CD4-positive, alpha-beta T cell treated with Interleukin-17A for 1 hour (primary cell): ENCODE results near the gene S100A9.
A peak's percentile ranks its signal among the peaks of the same experiment; 100 is the strongest.
"Not testable (repeated sequence)": the region's sequence is repeated elsewhere in the genome, so short reads cannot be mapped to it uniquely, and the experiment has no call there.

Source experiments
- DNase-seq: peaks from one replicate; pipeline ENCODE4 v3.0.0-alpha.2; 2020

The S100A9 gene

GRCh38 chr1:153390938-153391710, 33.5 kb downstream of the S100A9 start, which contains the start of gene S100A8:
Gene S100A8, minus strand, starts transcription at chr1:153391073. Its CDS starts 538 bp downstream, at chr1:153390535.
- peak; percentile 7 for DNase-seq

DNA sequence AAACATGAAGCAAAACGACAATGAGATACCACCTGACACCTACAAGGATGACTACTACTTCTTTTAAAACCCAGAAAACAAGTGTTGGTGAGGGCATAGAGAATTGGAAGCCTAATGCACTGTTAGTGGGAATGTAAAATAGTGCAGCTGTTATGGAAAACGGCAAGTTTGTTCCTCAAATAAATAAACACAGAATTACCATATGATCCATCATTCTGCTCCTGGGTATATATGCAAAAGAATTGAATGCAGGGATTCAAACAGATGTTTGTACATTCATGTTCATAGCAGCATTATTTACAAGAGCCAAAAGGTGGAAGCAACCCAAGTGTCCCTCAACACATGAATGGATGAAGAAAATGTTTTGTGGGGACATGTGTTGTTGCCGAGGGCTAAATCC, 34.6 kb downstream of the S100A9 start:
- DNase-seq, result no peak

DNA sequence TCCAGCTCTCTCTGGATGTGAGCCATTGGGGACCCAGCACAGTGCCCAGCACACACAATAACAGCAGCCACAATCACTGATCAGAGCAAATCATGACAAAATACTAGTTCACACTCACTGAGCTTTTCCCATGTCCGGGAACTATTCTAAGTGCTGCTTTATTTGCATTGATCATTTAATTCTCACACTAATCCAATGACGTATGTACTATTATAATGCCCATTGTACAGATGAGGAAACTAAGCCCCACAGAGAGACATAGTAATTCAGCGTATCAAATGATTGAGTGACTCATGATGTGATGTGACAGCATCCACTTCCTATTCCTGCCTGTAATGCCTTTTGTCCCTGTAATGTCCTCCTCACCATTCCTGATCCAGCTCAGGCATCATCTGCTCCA, 35.2 kb downstream of the S100A9 start:
- DNase-seq, result no peak

DNA sequence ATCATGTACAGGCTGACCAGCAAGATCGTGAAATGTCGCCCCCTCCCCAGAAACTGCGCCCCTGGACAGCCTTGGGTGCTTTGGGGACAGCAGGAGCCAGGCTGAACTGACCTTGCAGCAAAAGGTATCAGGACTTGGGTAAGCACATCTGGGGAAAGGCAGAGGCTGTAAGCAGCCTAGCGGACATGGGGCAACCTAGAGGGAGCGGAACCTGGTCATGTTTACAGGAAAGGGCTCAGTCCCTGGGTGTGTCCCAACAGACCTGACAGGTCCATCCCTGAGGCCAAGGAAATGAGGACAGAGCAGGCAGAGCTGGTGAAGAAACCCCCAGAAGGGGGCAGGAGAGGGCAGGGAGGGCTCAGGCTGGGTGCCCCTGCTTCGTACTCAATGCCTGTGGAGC, 36.3 kb downstream of the S100A9 start:
- DNase-seq, result no peak

DNA sequence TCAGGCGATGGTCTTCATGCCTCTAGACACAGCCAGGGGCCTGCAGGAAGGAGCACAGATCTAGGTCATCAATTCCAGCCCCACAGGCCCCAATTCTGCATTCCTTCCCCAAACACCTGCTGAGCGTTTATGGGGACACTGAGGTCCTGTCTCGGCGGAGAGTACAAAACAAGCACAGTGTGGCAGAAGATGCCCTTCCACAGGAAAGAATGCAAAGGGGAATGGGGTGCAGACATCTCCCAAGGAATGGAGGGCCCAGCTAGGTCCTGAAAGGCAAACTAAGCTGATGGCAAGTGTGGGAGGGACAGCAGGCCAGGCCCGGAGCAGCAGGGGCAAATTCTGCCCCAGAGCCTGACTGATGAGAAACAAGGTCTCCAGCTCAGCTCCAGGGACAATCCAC, 36.7 kb downstream of the S100A9 start:
- no peak for DNase-seq

GRCh38 chr1:153395136-153395685, 37.6 kb downstream of the S100A9 start:
- DNase-seq, result no peak

DNA sequence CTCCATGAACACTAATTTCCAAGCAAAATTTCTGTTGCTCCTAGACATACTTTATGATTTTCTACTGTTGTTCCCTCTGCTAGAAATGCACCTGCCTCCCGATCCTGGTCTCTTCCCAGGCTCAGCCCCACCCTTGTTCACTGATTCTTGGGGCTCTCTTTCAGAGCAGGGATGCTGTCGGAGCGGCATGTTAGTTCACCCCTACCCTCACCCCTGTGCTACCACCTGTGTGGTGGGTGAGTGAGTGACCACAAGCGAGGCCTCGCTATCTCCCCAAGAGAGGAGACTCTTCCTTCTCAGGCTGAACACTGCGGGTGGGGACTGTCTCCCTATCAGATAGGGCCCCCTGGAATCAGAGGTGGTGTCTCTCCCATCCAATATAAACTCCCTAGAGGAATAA, 38.1 kb downstream of the S100A9 start:
- no peak for DNase-seq

DNA sequence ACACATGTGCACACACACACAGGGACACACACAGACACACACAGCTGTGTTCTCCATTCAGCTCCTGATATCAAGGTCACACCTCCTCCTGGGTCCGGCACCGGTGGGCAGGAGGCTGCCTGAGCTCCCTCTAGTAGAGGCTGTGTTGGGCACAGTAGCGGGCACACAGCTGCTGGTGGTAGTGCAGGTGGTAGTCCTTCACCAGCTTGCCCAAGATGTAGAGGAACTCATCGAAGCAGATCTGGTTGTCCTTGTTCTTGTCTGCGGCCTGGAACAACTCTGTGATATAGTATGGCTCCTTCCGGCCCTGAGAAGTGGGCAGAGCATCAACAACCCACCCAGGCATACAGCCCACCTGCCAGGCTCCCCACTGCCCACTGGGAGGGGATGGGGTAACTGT, 38.8 kb downstream of the S100A9 start:
- no peak for DNase-seq

GRCh38 chr1:153397051-153397923, 39.6 kb downstream of the S100A9 start:
- DNase-seq, result no peak

GRCh38 chr1:153397924-153398651, 40.4 kb downstream of the S100A9 start:
- DNase-seq, result no peak

DNA sequence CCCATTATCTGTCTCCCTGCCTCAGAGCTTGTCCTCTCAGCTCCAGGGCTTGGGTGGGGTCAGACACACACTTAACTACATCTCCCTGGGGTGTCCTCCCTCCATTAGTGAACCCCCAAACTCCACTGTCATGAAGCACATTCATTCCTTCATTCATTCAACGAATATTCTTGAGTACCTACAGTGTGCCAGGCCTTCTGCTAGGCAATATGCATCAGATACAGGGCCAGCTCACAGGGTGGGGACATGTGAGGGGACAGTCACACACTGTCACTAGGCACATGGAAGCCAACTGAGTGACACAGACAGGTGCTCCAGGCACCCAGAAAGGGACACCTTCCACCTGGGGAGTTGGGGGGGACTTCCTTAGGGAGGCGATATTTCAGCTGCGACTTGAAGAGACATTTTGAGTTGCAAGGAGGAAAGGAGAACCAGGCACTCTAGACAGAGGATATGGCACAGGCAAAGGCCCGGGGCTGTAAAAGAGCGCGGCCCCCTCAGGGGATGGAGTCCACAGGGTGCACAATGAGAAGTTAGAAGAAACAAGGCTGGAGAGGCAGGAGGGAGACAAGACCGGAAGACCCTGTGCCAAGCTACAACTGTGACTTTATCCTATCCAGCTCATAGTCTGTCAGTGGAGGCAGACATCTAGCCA, 41.9 kb downstream of the S100A9 start:
- DNase-seq, result no peak

DNA sequence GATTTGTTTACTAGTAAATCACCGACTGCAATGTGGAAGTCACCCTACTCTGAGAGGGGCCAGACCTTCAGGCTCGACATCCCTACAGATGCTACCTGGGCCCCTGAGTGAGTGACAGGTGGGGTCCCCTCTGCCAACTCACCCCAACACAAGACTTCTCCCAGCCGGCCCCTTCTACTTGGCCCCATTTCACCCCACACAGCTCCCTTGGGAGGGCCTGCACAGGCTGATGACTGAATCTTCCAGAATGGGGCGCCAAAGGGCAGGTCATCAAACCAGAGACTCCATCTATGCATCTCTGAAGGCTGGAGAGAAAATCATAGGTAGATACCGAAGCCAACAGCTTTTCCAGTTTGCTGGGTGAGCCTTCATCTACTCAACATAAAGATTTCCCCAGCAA, 42.6 kb downstream of the S100A9 start:
- no peak for DNase-seq

GRCh38 chr1:153401461-153401860, 43.8 kb downstream of the S100A9 start:
- DNase-seq, result no peak

DNA sequence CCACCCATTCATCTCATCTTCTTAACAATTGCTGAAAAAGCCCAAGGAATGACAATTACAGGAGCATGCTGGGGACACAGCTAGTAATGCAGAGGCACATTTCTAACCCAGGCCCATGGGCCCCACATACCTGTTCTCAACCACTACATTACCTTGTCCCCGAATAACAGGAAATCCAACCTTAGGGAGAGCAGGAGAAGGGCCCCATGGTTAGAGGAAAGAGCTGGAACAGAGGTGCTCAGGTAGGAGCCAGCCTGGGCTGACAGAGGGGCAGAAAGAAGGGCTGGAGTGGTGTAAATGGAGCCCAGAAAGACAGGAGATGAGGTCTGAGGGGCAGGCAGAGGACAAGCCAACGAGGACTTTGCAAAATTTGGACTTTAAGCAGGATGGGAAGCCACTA, 44.6 kb downstream of the S100A9 start:
- no peak for DNase-seq

- DNase-seq, result no peak
These were observed 45.9 kb downstream of the S100A9 start for GRCh38 chr1:153403421-153404085.

GRCh38 chr1:153404086-153404635, 46.5 kb downstream of the S100A9 start:
- no peak for DNase-seq

DNA sequence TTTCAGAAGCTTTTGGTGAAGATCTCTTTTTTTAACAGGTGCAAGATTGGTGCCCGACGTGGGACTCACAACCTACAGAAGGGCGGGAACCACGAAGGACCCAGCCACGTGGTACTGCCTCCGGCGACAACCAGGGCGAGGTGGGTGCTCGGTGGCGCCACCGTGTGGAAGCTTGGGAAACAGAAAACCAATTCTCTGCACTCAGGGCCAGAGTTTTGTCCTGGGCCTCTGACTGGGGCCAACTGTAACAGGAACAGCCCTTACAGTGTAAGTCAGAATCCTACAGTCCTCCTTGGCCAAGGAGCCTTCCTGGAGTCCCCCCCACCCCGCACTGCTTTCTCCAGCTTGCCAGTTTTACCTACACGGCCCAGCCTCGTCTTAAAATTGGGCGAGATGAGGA, 47.1 kb downstream of the S100A9 start:
- DNase-seq, result peak; percentile 59

DNA sequence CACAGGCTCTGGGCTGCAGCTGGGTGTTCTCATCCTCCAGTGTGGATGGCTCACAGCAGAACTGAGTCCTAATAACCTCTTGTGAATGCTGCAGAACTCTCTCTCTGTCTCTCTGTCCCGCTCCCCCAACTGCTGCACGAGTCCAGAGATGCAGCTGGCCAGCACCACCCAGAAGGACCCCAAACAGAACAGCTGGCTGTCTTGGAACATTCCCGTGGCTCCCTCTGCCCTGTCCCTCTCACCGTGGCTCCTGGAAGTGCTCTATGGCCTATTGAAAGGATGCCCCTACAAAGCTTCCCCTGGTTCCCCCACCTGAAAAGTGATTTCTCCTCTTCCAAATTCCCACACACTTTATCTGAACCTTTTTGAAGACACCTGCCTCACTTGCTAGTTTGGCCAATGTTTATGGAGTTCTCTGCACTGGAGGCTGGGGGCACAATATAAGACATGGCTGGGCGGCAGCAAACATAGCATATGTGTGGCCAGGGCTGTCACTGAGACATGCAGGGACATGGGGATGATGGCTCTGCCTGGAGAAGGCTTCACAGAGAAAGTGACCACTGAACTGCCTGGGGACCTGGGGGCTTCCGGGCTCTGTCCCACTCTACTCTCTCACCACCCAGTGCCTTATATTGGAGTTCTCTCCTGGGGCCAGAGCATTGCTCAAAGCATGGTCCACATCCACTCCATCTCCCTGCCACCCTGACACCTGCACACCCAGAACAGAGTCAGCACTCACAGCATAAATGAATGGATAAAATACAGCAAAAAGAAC, 48.4 kb downstream of the S100A9 start:
- DNase-seq, result not testable (repeated sequence)

DNA sequence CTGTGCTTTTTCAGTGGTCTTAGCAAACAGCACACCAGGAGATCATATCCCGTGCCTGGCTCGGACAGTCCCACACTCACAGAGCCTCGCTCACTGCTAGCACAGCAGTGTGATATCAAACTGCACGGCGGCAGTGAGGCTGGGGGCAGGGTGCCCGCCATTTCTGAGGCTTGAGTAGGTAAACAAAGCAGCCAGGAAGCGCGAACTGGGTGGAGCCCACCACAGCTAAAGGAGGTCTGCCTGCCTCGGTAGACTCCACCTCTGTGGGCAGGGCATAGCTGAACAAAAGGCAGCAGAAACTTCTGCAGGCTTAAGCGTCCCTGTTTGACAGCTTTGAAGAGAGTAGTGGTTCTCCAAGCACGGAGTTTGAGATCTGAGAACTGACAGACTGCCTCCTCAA, 49.6 kb downstream of the S100A9 start:
- DNase-seq, result not testable (repeated sequence)
